Muscle of arm (tissue), 12 donors: ENCODE results near the gene GNB1. TPM values are rescaled to one million over a fixed set of nuclear protein-coding genes. Genes with fewer than 3 reads are reported as not detected.

Source experiments
- DNase-seq: peaks from one replicate; pipeline ENCODE4 v3.0.0-alpha.2; 2013
- polyA plus RNA-seq, 12 donors: library from polyadenylated mRNA; unstranded; fragments of 120-200 nt; gene quantifications; one replicate each; pipeline ENCODE4 v1.2.1, GENCODE V29; 2013; ENCODE audit not compliant: insufficient read length in 12 of 12

GNB1 gene
- polyA plus RNA-seq, 12 donors: 158 to 259 (median 178) TPM

GRCh38 chr1:1768249-1768992 is 122.5 kb downstream of the GNB1 start:
- DNase-seq: no peak

- DNase-seq: no peak
Observed at GRCh38 chr1:1764876-1765470, 125.9 kb downstream of the GNB1 start.

DNA sequence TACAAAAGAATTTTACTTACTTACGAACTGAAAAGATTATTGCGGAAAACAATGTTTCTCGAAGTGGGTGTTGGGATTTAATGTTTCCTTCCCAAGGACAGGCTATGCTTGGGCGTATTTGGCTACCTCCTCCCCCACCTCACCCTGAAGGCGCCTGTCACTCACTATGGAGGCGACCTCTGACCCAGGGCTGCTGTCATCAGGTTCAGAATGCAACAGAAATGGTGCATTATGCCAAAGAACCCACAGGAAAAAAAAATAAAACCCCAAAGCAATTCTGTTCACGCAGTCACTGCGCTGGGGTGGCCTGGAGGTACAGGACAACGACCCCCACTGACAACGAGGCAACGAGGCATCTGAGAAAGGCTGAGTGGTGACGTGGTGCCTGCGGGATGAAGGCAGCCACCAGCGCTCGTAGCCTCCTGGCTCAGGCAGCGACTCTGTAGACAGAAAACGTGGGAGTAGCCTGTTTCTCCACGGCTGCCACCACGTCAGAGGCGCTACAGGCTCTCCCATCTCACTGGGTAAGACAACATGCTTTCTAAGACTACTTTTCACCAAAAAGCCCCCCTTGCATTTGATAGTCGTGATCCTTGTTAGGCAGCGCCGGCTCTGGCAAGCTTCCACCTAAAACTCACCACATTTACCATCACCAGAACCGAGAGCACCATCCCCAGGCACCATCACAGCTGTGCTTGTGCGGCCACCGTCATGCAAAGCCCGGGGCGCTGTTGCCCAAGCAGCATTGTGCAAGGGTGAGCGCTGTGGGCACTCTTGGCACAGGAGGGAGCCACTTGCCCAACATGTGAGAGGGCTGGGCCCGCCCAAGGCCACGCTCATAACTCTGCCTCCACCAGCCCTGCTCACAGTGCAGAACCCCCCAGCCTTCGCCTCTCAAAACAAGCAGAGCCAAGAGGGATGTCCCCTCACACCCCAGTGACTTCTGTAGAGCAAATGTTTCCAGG is 126.9 kb downstream of the GNB1 start:
- no peak for DNase-seq

- DNase-seq: no peak
Observed at GRCh38 chr1:1761504-1762376, 129.1 kb downstream of the GNB1 start.

DNA sequence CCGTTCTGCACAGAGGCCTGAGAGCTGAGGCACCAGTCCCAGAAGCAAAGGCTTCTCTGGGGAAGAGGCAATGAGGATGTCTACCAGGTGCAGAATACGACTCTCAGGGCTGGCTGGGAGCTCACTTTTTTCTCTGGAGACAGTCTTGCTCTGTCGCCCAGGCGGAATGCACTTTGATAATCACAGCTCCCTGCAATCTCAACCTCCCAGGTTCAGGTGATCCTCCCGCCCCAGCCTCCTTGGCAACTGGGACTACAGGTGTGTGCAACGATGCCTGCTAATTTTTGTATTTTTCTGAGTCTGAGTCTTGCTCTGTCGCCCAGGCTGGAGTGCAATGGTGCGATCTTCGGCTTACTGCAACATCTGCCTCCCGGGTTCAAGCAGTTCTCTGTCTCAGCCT is 130.2 kb downstream of the GNB1 start:
- no peak for DNase-seq

DNA sequence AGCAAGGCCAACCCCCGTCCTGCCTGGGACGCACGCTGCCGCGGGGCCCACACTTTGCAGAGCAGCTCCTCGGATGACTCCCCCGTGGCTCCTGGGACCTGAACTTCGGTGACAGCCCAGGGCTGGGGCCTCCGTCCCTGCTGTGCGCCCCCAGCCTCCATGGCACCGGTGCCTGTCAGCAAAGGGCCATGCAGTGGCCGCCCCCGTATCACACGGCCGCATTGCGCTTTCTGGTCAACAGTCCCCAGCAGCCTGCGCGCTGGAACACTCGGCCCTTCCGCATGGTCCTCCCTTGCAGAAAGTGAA is 130.6 kb downstream of the GNB1 start:
- DNase-seq: no peak

DNA sequence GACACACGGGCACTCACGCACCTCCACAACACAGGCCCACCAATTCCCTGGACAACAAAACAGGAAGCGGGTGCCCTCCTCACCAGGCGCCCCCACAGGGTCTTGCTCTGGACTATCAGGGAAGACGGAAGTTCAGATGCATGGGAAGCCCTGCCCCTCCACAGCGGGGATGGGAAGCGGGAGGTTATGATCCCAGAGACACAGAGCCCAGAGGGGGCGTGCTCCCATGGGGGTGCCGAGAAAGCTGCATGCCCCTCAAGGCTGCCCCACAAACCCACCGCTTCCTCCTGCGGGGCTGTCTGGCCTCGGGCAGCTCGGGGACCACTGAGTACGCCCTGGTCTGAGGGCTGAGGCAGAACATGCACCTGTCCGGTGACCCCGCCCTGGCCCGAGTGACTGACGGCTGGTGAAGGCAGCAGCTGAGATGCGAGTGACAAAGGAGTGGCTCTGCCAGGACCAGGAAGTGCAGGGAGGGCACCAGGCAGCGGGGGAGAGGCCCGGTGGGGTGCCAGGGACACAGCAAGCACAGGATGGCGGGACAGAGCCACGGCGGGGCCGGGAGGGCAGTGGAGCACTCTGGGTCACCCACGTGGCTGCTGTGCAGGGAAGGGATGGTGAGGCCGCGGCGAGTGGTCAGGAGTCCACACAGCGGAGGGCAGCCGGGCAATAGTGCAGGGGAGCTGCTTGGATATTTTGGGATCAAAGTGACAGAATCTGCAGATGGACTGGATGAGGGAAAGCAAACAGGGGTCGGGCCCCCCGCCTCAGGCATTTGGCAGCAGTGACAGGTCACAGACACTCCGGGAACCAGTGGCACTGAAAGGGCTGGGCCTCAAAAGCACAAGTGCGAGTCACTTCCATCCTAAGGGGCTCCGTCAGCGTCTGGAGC is 131.2 kb downstream of the GNB1 start:
- DNase-seq: no peak

DNA sequence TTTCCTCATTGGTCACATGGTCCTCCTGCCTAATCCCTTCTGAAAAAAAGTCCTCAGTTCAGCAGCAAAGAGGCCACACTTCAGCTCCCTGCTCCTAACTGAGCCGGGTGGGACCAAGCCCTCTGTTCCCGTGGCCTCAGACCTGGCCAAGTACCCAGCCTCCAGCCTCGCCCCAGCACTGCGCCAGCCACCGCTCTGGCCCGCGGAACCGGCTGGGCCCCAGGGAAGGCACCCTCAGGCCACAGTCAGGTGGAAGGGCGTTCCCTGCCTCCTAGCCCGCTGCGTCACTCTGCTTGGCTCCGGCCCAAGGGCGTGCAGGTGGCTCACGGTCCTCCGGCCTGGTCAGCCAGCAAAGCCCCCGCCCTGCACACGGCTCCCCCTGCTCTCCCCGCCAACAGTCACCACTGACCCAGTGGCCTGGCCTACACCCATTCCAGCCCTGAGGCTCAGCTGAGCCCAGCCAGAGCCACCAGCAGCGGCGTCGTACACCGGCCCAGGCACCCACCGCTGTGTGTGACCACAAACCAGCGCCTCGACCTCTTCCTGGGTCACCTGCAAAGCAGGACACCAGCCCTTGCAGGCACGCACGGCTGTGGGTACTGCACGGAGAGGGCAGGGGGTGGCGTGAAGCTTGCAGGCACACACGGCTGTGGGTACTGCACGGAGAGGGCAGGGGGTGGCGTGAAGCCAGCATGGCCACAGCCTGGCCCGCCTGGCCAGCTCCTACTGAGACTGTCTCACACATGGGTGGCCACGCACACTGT is 132.0 kb downstream of the GNB1 start:
- no peak for DNase-seq

- no peak for DNase-seq
Observed at GRCh38 chr1:1758059-1758621, 132.7 kb downstream of the GNB1 start.

GRCh38 chr1:1757422-1758058 is 133.3 kb downstream of the GNB1 start:
- DNase-seq: no peak

DNA sequence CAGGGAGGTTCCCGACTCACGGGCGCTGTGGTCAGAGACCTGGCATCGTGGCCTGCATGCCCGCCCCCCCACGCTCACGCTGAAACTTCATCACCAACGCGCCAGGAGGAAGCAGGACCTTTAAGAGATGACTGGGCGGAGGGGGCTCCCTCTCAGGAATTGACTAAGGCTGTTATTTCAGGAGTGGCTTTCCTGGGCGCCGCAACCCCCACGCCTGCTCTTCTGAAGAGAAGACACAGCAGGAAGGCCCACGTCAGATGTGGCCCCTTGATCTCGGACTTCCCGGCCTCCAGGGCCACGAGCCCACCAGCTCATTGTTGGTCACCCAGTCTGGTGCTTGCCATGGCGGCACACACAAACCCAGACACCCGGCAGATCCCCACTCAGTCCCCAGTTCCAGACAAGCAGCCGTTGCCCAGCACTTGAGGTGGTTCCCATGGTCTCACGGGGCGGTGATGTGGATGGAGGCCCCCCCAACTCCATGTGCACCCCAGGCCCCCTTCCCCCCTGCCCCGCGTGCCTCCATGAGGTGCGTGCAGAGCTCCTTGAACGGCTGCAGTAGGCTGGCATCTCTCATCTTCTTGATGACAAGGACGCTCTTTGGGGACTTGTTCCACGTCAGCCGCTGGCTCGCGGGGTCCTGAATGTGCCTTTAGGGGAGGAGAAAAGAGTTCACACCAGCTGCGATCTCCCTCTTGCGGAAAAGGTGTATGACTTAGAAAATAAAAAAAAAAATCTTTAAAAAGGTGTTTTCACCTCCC is 134.0 kb downstream of the GNB1 start:
- DNase-seq: no peak

- no peak for DNase-seq
Observed at GRCh38 chr1:1755852-1756251, 135.0 kb downstream of the GNB1 start.

DNA sequence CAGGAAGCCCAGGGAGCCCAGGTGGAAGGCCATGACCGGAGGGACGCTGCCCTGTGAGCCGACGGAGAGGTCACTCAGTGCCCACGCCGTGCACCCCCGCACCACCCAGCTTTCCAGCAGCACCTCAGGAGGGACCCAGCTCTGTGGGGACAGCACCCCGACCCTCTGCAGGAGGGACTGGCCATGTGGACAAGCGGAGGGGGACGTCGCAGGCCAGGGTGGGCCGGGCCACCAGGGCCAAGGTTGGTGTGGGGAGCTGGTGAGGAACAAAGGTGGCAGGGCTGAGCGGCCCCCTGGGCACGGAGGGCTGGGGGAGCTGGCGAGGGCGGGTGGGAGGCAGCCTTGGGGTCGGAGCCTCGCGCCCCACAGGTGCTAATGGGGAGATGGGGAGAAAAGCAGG is 135.5 kb downstream of the GNB1 start:
- no peak for DNase-seq

GRCh38 chr1:1754051-1754815 is 136.7 kb downstream of the GNB1 start:
- DNase-seq: no peak

- DNase-seq: no peak
Observed at GRCh38 chr1:1753607-1754005, 137.3 kb downstream of the GNB1 start.

- DNase-seq: no peak
Observed at GRCh38 chr1:1752636-1753606, 138.0 kb downstream of the GNB1 start.
